Measurements from ENCODE around the gene ADAMTS17. TPM values are rescaled to one million over a fixed set of nuclear protein-coding genes. Genes with fewer than 3 reads are reported as not detected.

Gene ADAMTS17
- total and polyA plus RNA-seq, 9 of the 15 experiments (the other 6 are each of a cell fraction or from before 2014, with no cell fraction given): 0.01 to 0.14 (median 0.07) TPM; not detected in 6

- TF ChIP-seq IRF9 (tag; IDR thresholded peaks at IDR 0.05) (no peak), BACH1 (tag; IDR thresholded peaks at IDR 0.05) (no peak), CHD7 (IDR thresholded peaks at IDR 0.05; ENCODE audit: low read depth, low read length) (no peak)
These were observed 292.3 kb downstream of the ADAMTS17 start (continued) for GRCh38 chr15:100049483-100049882.
